Measurements from ENCODE around the gene CHCHD1.
"Not testable (repeated sequence)": the region's sequence is repeated elsewhere in the genome, so short reads cannot be mapped to it uniquely, and the experiment has no call there.

The CHCHD1 gene
- 14.2 to 25.2 (median 20.8) reads per million in 4 experiments for total RNA-seq

DNA sequence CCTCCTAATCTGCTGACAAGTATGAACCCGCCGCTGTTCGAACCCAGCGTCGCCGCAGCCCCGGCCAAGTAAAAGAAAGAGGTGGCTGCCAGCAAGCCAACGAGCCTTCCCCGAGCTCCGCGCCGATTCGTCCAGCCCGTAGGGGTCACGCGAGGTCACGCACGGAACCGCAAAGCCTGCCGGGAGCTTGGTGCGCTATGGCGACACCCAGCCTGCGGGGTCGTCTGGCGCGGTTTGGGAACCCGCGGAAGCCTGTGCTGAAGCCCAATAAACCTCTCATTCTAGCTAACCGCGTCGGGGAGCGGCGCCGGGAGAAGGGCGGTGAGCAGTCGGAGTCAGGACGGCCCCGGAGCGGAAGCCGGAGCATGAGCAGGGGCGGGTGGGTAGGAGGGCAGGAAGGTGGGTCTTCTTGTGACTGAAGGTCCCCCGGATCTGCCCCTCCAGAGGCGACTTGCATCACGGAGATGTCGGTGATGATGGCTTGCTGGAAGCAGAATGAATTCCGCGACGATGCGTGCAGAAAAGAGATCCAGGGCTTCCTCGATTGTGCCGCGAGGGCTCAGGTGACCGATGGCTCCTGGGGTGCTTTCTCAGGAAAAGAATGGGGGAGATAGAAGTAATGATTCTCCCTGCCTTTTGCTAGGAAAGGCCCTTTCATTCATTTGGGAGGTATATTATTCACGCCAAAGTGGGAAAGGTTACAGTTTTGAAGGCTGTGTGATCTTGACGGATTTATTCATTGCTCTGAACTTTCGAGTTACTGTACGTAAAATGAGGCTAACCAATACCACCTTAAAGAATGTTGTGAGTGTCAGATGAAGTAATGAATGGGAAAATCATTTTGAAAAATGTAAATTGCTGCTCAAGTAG, at the start of gene CHCHD1:
TSS of gene CHCHD1 (plus strand) at position 170 of the 870 bp plus-strand sequence. CDS start at position 198, 28 bp downstream.
- DNase-seq = peak; percentile 86

DNA sequence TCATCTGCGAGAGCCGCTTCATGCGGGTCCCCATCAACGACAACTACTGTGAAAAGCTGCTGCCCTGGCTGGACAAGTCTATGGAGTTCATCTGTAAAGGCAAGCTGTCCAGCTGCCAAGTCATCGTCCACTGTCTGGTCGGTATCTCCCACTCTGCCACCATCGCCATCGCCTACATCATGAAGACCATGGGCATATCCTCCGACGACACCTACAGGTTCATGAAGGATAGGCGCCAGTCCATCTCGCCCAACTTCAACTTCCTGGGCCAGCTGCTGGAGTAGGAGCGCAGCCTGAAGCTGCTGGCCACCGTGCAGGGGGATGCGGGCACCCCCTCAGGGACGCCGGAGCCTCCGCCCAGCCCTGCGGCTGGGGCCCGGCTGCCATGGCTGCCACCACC, 49.4 kb upstream of the CHCHD1 start:
- no peak for DNase-seq

DNA sequence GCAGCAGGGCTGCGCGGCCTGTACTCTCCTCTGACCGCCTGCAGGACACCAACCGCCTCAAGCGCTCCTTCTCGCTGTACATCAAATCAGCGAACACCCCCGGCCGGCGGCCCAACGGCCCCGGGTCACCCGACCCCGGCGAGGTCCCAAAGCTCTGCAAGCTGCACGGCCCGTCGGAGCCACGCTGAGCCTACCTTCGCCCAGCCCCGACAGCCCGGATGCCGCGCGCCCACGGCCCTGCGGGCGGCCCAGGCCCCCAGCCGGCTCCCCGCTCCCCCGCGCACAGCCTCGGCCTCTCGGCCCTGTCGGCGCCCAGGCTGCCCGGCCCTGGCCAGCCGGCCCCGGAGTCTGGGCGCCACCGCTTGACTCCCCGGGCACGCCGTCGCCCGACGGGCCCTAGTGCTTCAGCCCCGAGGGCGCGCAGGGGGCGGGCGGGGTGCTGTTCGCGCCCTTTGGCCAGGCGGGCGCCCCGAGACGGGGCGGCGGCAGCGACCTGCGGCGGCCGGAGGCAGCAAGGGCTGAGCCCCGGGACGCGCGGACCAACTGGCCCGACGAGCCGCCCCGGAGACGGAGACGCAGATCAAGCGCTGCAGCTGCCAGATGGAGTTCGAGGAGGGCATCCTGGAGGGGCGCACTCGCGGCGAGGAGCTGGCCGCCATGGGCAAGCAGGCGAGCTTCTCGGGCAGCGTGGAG, 48.8 kb upstream of the CHCHD1 start:
- no peak for DNase-seq

DNA sequence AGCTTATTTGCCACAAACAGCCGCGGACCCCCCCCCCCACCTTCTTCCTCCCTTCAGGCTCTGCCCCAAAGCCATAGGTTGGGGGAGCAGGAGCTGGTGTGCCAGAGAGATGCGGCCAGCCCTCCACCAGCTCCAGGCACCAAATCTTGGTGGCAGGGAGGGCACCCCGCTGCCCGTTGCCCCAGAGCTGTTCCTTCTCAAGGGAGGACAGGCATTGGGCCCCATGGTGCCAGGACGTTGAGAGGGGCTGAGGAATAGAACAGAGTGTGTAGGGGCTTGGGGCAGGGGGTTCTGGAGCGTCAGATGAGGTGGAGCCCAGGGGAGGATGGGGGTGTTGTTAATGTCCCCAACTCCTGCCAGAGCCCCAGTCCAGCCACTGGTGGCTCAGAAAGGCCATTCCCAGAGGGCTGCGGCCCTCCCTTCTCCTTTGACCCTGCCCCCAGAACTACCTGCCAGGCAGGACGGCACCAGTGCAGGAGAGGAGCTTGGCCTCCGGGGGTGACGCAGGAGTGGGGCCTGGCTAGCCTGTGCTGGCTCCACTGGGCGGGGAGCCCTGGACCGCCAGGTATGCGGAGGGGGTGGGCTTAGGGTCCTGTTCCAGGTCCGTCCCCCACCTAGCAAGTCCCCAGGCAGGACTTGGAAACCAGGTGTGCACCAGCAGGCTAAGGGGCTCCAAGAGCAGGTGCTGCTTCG, 47.7 kb upstream of the CHCHD1 start:
- no peak for DNase-seq

DNA sequence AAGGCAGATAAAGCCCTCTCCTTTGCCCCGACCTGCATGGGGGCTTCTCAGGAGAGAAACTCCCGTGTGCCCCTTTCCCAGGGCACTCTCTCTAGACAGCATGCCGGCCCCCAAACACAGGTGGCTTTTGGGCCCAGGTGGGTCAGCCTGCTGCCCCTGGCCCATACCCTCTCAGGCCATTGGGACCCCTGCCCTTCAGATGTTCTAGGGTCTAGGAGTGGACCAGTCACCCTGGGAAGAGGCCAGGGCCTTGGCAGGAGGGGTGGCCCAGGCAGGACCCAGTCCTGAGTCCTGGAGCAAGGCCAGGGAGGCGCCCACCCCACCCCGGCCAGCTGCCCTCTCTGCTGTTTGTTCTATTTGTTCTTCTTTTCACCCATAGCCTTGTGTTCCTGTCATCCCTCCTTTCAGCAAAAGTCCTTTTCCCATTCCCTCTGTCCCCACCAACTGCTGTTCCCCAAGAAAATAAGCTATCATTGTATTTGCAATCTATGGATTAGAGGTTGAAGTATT, 47.0 kb upstream of the CHCHD1 start:
- no peak for DNase-seq

DNA sequence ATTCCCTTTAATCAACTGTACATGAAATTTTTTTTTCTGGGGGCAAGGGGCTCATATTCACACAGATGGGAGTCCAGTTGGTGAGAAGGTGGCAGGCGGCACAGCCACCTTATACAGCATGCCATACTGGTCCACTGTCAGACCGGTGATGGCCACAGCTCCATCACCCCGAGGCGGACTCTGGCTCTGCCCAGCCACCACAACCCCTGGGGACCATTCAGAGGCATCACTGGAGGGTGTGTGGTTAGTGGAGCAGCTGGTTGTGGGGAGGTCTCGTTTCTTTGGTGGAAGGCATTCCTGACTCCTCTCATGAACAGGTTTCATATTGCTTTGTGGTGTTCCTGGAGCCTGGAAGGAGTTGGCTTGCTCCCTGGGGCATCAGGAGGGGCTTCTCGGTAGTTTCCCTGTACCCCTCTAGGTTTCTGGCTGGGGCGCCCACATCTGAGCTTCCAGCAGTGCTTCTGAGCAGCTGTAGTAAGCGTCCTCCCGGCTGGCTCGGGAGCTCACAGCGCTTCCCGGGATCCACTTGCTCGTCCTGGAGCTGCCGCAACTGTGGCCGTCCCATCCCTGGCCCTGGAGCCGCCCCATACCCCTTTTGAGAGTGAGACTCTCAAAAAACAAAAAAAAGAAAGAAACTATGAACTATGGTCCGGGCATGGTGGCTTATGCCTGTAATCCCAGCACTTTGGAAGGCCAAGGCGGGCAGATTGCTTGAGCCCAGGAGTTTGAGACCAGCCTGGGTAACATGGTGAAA, 41.2 kb upstream of the CHCHD1 start:
- not testable (repeated sequence) for DNase-seq

DNA sequence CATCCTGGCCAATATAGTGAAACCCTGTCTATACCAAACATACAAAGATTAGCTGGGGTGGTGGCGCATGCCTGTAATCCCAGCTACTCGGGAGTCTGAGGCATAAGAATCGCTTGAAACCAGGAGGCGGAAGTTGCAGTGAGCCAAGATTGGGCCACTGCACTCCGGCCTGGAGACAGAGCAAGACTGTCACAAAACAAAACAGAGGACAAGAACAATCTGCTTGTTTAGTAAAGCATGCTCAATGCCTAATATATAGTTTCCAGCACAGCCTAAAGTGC, 39.5 kb upstream of the CHCHD1 start:
- DNase-seq = no peak

DNA sequence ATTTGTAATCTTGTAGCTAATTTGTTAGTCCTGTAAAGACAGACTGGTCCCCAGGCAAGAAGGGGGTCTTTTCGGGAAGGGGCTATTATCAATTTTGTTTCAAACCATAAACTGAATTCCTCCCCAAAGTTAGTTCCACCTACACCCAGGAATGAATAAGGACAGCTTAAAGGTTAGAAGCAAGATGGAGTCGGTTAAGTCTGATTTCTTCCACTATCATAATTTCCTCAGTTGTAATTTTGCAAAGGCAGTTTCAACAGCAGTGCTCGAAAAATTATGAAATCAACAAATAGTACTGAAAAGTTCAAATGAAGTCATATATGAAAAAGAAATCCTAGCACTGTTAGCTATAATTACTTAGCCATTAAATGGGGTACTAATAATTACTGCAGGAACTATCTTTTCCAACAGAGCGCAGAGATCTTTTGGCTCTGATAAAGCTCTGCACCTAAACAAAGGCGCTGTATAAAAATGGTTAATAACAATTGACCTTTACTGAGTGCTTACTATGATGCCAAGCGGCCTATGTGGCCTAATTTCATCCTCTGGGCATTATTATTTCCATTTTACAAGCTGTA, 38.4 kb upstream of the CHCHD1 start:
- DNase-seq = no peak

DNA sequence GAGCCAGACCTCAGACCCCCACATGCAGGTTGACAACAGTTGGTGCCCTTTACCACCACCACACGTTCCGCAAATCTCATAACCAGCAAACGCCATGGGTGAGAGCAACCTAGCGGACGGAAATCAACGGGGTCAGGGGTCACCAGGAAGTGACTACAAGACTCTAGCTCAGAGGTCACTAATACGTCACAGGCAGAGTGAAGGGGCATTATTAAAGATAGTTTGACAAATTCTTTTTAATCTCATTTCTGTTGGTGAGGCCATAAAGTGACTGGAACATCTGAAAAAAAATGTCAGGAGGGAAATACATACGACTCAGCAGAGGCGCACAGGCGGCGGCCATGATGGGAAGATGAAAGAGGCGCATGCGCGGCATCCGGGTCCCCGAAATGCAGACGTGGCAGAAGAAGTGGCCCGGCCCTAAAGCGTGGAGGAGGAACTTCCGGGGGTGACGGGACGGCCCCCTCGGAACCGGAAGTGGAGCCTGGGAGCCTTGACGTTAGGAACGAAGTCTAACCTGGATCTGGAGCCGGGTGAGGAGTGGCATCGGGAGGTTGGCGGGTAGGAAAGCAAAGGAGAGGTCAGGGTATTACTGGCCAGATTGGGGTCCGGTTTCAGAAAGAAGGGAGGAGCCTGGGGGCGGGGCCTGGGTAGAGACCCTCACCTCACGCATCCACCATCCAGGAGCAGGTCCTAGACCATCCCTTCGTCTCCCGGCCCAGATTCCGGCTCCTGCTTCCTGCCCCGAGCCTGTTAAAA, 37.8 kb upstream of the CHCHD1 start, which contains the start of gene SEC24C:
TSS of gene SEC24C (plus strand) at position 468 of the 759 bp plus-strand sequence. CDS start 2,461 bp downstream, outside the sequence.
- DNase-seq = peak; percentile 92

DNA sequence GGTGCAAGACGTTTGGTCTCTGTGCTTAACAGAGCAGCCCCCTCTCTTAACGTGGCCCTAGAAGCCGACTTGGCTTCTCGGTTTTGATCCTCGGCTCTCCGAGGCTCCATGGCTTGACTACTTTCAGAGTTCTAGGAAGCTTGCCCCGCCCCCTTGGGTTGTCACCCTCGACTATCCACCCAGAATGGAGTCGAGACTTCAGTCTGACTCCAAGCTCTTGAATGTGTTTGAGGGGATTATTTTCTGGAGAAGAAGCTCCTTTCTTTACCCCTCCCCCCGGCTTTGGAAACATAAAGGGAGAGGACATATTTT, 37.2 kb upstream of the CHCHD1 start:
- peak; percentile 35 for DNase-seq

DNA sequence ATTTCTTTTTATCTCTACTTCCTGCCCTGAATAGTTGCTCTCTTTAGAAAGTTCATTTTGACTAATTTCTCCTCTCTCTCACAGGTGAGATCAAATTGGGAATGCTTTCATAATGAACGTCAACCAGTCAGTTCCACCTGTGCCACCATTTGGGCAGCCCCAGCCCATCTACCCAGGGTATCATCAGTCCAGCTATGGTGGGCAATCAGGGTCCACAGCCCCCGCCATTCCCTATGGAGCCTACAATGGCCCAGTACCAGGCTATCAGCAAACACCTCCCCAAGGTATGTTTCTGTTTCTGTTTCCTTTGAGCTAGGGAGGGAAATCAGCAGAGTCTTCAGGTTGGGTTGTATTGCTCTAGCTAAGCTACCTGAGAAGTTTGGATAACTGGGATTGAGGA, 35.1 kb upstream of the CHCHD1 start:
- no peak for DNase-seq

DNA sequence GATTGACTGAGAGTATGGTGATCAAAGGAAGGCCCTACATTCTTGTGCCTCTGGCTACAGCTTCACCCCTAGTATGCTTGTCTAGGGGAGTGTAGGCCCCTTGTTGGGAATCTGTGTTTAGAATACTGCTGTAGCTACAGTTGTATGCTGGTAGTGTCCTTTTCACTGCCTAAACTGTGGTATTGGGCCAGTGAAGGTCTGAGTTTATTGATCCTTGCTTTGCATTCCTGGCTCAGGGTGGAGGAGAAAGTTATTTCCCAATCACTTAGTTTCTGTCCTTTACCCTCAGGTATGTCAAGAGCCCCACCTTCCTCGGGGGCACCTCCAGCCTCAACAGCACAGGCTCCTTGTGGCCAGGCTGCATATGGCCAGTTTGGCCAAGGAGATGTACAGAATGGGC, 31.0 kb upstream of the CHCHD1 start:
- no peak for DNase-seq

DNA sequence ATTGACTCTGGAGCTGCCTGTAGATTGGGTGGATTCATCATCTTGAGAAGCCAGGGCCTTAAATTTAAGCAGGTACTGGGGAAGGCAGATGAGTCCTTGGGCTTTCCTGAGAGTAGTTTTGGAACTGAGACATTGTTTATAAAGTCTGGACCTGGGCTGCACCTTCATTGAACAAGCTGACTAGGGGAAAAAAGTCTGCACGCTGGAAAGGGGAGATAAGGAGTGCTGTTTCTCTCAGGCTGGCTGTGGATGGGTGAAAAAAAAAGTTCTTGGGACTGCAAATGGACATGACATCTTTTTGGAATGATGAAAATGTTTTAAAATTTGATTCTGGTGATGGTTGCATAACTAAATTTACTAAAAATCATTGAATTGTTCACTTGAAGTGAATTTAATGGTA, 25.7 kb upstream of the CHCHD1 start:
- DNase-seq = no peak

DNA sequence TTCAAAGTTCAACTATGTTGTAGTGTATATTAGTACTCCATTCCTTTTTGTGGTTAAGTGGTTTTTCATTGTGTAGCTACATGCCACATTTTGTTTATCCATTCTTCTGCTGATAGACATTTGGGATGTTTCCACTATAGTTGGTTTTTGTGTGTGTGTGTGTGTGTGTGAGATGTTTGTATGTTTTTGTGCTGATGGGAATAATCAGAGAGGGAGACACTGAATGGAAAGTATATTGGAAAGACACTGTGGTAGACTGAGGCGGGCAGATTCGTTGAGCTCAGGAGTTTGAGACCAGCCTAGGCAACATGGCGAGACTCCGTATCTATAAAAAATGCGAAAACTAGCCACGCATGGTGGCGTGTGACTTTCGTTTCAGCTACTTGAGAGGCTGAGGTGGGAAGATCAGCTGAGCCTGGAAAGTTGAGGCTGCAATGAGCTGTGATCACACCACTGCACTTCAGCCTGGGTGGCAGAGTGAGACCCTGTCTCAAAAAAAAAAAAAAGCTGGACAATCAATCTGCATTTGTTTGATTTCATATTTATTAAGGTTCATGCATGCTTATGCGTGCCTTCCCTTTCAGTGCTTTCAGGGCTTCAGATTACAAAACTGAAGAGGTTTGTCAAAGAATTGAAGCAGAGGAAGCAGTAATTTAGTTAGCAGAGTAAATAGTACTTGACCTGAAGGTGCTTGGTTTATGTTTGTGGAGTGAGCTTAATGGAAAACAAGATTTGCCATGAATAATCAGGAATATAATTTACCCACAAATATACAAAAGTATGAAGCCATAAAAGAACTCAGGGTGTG, 22.9 kb upstream of the CHCHD1 start:
- no peak for DNase-seq

DNA sequence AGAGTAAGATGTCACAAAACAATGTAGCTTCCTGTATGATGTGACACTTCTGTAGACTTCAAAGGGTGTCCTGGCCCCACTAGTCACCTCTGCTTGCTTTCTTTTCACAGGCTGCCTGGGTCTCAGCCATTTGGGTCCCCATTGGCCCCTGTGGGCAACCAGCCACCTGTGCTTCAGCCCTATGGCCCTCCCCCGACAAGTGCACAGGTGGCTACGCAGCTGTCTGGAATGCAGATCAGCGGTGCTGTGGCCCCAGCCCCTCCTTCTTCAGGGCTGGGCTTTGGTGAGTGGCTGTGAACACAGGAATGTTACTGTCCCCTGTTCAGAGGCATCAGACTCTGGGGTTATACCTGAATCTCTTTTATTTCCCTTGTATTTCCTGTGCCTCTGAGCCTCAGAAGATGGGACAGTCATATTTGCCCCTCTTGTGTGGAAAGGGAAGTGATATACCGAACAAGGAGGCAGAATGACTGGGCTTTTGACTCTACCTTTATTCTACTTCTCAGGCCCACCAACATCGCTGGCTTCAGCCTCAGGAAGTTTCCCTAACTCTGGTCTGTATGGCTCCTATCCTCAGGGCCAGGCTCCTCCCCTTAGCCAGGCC, 22.2 kb upstream of the CHCHD1 start:
- peak; percentile 18 for DNase-seq

DNA sequence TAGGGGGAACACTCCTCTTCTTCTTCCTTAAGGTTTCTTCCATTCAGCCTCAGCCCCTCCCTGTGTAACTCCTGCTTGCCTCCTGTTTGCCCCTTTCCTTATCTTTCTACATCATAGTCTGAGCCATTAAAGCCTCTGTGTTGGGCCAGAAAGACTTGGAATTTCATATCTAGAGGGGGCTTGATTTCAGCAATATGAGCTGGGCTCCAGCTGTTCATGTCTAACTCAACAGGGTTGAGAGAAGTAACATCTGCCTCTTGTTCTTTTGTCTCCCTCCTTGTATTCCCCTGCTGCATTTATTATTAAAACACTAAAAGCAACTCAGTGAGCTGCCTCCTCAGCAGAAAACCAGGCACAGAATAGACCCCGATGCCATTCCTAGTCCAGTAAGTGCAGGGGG, 20.1 kb upstream of the CHCHD1 start:
- DNase-seq = no peak

DNA sequence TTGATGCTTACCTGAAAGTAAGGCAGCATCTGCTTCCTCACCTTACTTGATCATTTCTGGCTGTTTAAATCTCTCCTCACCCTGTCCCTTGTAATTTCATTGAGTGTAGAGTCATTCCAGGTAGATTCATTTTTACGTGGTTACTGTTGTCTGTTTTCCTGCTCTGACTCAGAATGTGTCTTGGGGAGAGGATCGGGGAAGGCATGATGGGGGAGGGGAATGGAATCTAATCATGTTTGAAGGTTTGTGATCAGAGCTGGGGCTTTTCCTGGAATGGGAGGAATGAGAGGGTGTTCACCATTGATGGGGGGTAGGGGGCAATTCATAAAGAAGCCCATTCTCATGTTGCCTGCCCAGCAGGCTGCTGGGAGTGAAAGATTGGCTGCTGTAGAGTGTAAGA, 18.9 kb upstream of the CHCHD1 start:
- DNase-seq = no peak

DNA sequence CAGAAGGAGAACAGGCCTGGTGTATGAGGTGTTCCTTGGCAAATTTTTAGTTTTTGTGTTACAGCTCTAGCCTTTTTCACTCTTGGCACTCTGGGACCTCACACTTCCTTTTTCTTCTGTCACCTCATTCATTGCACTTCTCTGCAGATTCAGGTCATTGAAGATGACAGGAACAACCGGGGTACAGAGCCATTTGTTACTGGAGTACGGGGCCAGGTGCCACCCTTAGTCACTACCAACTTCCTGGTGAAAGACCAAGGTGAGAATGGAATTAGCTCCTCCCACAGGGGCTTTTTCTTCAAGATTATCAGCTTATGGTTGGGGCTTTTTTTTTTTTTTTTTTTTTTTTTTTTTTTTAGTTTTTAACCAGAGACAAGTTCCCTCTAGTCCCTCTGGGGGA, 18.5 kb upstream of the CHCHD1 start:
- no peak for DNase-seq

DNA sequence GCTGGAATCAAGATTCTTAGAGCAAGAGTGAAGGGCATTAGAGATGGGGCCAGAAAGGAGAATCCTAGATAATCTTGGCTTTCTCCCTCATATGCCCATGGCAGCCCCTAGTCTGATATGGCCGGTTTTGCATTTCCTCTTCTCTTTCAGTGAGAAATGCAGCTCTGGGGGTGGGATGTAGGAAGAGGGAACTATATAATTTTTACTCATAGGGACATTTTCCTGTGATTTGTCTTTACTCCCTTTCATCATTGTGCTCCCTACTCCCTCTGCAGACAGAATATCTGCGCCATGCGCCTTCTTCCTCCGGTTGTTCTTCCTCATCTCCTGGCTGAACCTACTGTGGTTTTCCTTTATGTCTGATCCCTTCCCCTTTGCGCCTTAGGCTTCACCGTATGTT, 16.8 kb upstream of the CHCHD1 start:
- DNase-seq = no peak

DNA sequence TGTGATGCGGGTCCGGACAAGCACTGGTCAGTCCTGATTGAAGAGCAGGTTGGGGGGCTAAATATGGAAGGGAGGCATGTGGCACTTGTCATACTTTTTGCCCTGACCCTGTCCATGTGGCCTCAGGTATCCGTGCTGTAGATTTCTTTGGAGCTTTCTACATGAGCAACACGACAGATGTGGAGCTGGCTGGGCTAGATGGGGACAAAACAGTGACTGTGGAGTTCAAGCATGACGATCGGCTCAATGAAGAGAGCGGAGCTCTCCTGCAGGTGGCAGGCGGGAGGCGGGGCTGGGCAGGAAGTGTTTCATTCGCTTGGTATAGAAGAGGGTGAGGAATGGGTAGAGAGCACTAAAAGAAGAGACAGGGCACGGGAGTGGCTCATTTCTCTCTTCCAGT, 13.0 kb upstream of the CHCHD1 start:
- DNase-seq = peak; percentile 23

Data from effector CD8-positive, alpha-beta T cell (primary cell).